CD14-positive monocyte (primary cell): ENCODE results near the gene TNRC6A. TPM values are rescaled to one million over a fixed set of nuclear protein-coding genes. Genes with fewer than 3 reads are reported as not detected.
A peak's percentile ranks its signal among the peaks of the same experiment; 100 is the strongest.

ENCODE experiments used
- DNase-seq, 3 donors: peaks; one replicate each; pipeline ENCODE4 v3.0.0-alpha.2; 2011 to 2022
- H2AFZ ChIP-seq: 2 replicates; pipeline ENCODE4 v1.6.0; 2012; ENCODE audit warnings: mild to moderate bottlenecking, low read depth, low read length, inconsistent platforms; ENCODE audit not compliant: insufficient read depth, poor library complexity, severe bottlenecking
- H3K27ac ChIP-seq, 2 donors: 1 replicate in 1 of 2; 2 replicates in 1 of 2; pipeline ENCODE4 v1.5.1; 2012 to 2013; ENCODE audit warnings: low read length in 2 of 2, control low read depth in 1 of 2, inconsistent platforms in 1 of 2, low read depth in 1 of 2, mild to moderate bottlenecking in 1 of 2
- H3K27me3 ChIP-seq, 2 donors: one replicate each; pipeline versions ENCODE4 v1.6.0 to v1.6.1; 2011 to 2013; ENCODE audit warnings: low read length in 2 of 2; ENCODE audit not compliant: control insufficient read depth in 2 of 2, insufficient read depth in 2 of 2
- H3K36me3 ChIP-seq, 2 donors: replicated peaks in 1 of 2; 1 replicate in 1 of 2; 2 replicates in 1 of 2; pipeline versions ENCODE4 v1.5.1 to v1.6.1; 2012 to 2013; ENCODE audit warnings: low read length in 2 of 2, control low read depth in 1 of 2, inconsistent platforms in 1 of 2, mild to moderate bottlenecking in 1 of 2; ENCODE audit not compliant: insufficient read depth in 2 of 2, control insufficient read depth in 1 of 2
- H3K4me1 ChIP-seq, 2 donors: 1 replicate in 1 of 2; 2 replicates in 1 of 2; pipeline versions ENCODE4 v1.5.1 to v1.6.1; 2012 to 2013; ENCODE audit warnings: low read length in 2 of 2, control low read depth in 1 of 2, inconsistent platforms in 1 of 2, mild to moderate bottlenecking in 1 of 2, moderate library complexity in 1 of 2; ENCODE audit not compliant: insufficient read depth in 2 of 2, control insufficient read depth in 1 of 2
- H3K4me2 ChIP-seq: replicated peaks from 2 replicates; pipeline ENCODE3; 2012; ENCODE audit warnings: low read length, moderate library complexity, mild to moderate bottlenecking; ENCODE audit not compliant: poor library complexity, severe bottlenecking; ENCODE audit errors: extremely low read depth
- H3K4me3 ChIP-seq, 3 experiments: fragments of 200-600 bp in 1 of 3; sonication (generic) in 1 of 3; replicated peaks in 1 of 3; 1 replicate in 2 of 3; 2 replicates in 1 of 3; pipeline ENCODE4 v1.5.1; 2011 to 2013; ENCODE audit warnings: low read length in 3 of 3, mild to moderate bottlenecking in 3 of 3, control low read depth in 2 of 3, low read depth in 2 of 3, inconsistent platforms in 1 of 3, moderate library complexity in 1 of 3
- H3K79me2 ChIP-seq: 2 replicates; pipeline ENCODE4 v1.6.0; 2012; ENCODE audit warnings: mild to moderate bottlenecking, control low read depth, inconsistent platforms, low read length, moderate library complexity; ENCODE audit not compliant: insufficient read depth
- H3K9ac ChIP-seq: 2 replicates; pipeline ENCODE4 v1.6.0; 2017; ENCODE audit warnings: low read length, mild to moderate bottlenecking; ENCODE audit not compliant: insufficient read depth, poor library complexity, severe bottlenecking
- H3K9me3 ChIP-seq, 2 donors: replicated peaks in 1 of 2; 1 replicate in 1 of 2; 2 replicates in 1 of 2; pipeline versions ENCODE4 v1.5.1 to v1.6.1; 2012 to 2013; ENCODE audit warnings: low read length in 2 of 2, control low read depth in 1 of 2; ENCODE audit not compliant: control insufficient read depth in 1 of 2, insufficient read depth in 1 of 2
- H4K20me1 ChIP-seq: 2 replicates; pipeline ENCODE4 v1.6.0; 2012; ENCODE audit warnings: mild to moderate bottlenecking, low read length, control low read depth, moderate library complexity; ENCODE audit not compliant: insufficient read depth
- H3K27ac Mint-ChIP-seq, 7 donors: one replicate each; pipeline ENCODE4 v1.8.0; 2020; ENCODE audit warnings: mild to moderate bottlenecking in 7 of 7, mixed read lengths in 7 of 7, moderate library complexity in 6 of 7, inconsistent platforms in 2 of 7
- H3K27me3 Mint-ChIP-seq, 3 donors: one replicate each; pipeline ENCODE4 v1.8.0; 2021 to 2022; ENCODE audit warnings: low read depth in 3 of 3, mild to moderate bottlenecking in 3 of 3, mixed read lengths in 3 of 3, moderate library complexity in 3 of 3, inconsistent platforms in 1 of 3
- H3K36me3 Mint-ChIP-seq, 2 donors: one replicate each; pipeline ENCODE4 v1.8.0; 2020; ENCODE audit warnings: mixed read lengths in 2 of 2, inconsistent platforms in 1 of 2, mild to moderate bottlenecking in 1 of 2
- H3K4me1 Mint-ChIP-seq: one replicate; pipeline ENCODE4 v1.8.0; 2020; ENCODE audit warnings: mild to moderate bottlenecking, mixed read lengths
- H3K4me3 Mint-ChIP-seq, 2 donors: one replicate each; pipeline ENCODE4 v1.8.0; 2020; ENCODE audit warnings: mild to moderate bottlenecking in 2 of 2, mixed read lengths in 2 of 2, moderate library complexity in 1 of 2
- H3K9me3 Mint-ChIP-seq, 7 donors: one replicate each; pipeline ENCODE4 v1.8.0; 2020 to 2022; ENCODE audit warnings: mixed read lengths in 7 of 7, mild to moderate bottlenecking in 6 of 7, moderate library complexity in 6 of 7, inconsistent platforms in 2 of 7
- CTCF ChIP-seq: fragments of 200-600 bp; IDR thresholded peaks from one replicate; pipeline ENCODE4 v1.8.0; 2022; ENCODE audit warnings: antibody characterized with exemption, mild to moderate bottlenecking
- WGBS: methylation state at CpG from one replicate; pipeline ENCODE4 v1.1.5; 2013; ENCODE audit warnings: missing lambda C conversion rate; ENCODE audit not compliant: insufficient coverage; 5-methylcytosine and 5-hydroxymethylcytosine counted together
- intact Hi-C, 2 donors: fragments of 100-400 bp; cut with micrococcal nuclease; formaldehyde crosslinking; loops; one replicate each; pipeline versions ENCODE4 v1.15.0 to v1.15.1; 2023
- polyA plus RNA-seq, 3 donors: library from polyadenylated mRNA; depleted of rRNA in 1 of 3; unstranded in 2 of 3; stranded (reverse) in 1 of 3; fragments of 300-500 nt in 2 of 3; fragments of >200 nt in 1 of 3; fragmentation: Illumina TruSeq in 2 of 3; gene quantifications; 1 replicate in 2 of 3; 2 replicates in 1 of 3; pipeline ENCODE4 v1.2.3, GENCODE V29; 2012 to 2021

The TNRC6A gene
- polyA plus RNA-seq, 3 donors, result 3.3 to 36.1 (median 4.0) TPM

GRCh38 chr16:24839347-24839972, 110.0 kb downstream of the TNRC6A start:
- peaks cover 0 to 3% of the 10 kb centered on the region in 2 donors for H3K36me3 Mint-ChIP-seq
- no peaks in the 10 kb centered on the region for H3K79me2 ChIP-seq
- no peak overlapping the region for H3K4me3 Mint-ChIP-seq
- H3K27ac ChIP-seq, result no peak overlapping the region
- intact Hi-C loops, result no loop called here
- TF ChIP-seq CTCF, result no peak
- peaks cover 10 to 12% of the 10 kb centered on the region in 2 donors for H3K4me1 ChIP-seq
- no peak overlapping the region for H3K27ac Mint-ChIP-seq
- no peaks in the 10 kb centered on the region for H3K9me3 ChIP-seq
- H3K9me3 Mint-ChIP-seq, result no peaks in the 10 kb centered on the region
- no peak overlapping the region for H2AFZ ChIP-seq
- DNase-seq, result no peak
- H4K20me1 ChIP-seq, result no peaks in the 10 kb centered on the region
- WGBS, result 85% methylated on average over 5 of the region's 7 CpGs
- H3K27me3 Mint-ChIP-seq, result peaks cover 0 to 4% (median 3%) of the 10 kb centered on the region in 3 donors
- no peak overlapping the region for H3K9ac ChIP-seq
- no peaks in the 10 kb centered on the region for H3K27me3 ChIP-seq
- H3K36me3 ChIP-seq, result no peaks in the 10 kb centered on the region
- H3K4me3 ChIP-seq, result no peak overlapping the region
- peaks cover 13% of the 10 kb centered on the region for H3K4me1 Mint-ChIP-seq
- H3K4me2 ChIP-seq, result peak overlapping the region; percentile 36

GRCh38 chr16:24841291-24841690, 111.8 kb downstream of the TNRC6A start:
- intact Hi-C loops, result no loop called here
- no peaks in the 10 kb centered on the region for H3K9me3 Mint-ChIP-seq
- no peak overlapping the region for H3K9ac ChIP-seq

More at GRCh38 chr16:24841291-24841690, 111.8 kb downstream of the TNRC6A start:
- Histone ChIP-seq H3K9me3 (no peaks in the 10 kb centered on the region), H3K4me3 (no peak overlapping the region), H2AFZ (no peak overlapping the region), H3K27ac (no peak overlapping the region), H3K4me1 (peaks cover 10 to 12% of the 10 kb centered on the region in 2 donors), H3K27me3 (no peaks in the 10 kb centered on the region), H3K36me3 (no peaks in the 10 kb centered on the region), H3K79me2 (no peaks in the 10 kb centered on the region), H3K4me2 (no peak overlapping the region), H4K20me1 (no peaks in the 10 kb centered on the region)
- Mint-ChIP-seq H3K27me3 (peaks cover 0 to 4% (median 3%) of the 10 kb centered on the region in 3 donors), H3K27ac (peak overlapping the region in 1 of 7 donors; percentile 75), H3K36me3 (no peaks in the 10 kb centered on the region), H3K4me3 (no peak overlapping the region), H3K4me1 (peaks cover 13% of the 10 kb centered on the region)
- no peak for DNase-seq
- TF ChIP-seq CTCF, result no peak
